Body of pancreas (tissue), 4 donors: ENCODE results near the gene SCN3A. TPM values are rescaled to one million over a fixed set of nuclear protein-coding genes. Genes with fewer than 3 reads are reported as not detected.

ENCODE experiments used
- ATAC-seq: fragments of 150-250 bp; one replicate; pipeline ENCODE4 v1.9.1; 2016
- DNase-seq, 4 donors: peaks; one replicate each; pipeline ENCODE4 v3.0.0-alpha.2; 2019
- H3K27ac ChIP-seq, 4 donors: fragments of 200-600 bp; sonication (generic); 1 replicate in 3 of 4; 2 replicates in 1 of 4; pipeline versions ENCODE4 v1.5.1 to v1.6.1; 2016 to 2019; ENCODE audit warnings: mild to moderate bottlenecking in 1 of 4, mixed read lengths in 1 of 4, moderate library complexity in 1 of 4
- H3K27me3 ChIP-seq, 2 donors: fragments of 200-600 bp; sonication (generic); one replicate each; pipeline ENCODE4 v1.6.0; 2016; ENCODE audit warnings: mild to moderate bottlenecking in 1 of 2
- H3K36me3 ChIP-seq, 2 donors: fragments of 200-600 bp; sonication (generic); replicated peaks in 1 of 2; 2 replicates each; pipeline ENCODE4 v1.5.1; 2016; ENCODE audit warnings: low read depth in 2 of 2; ENCODE audit not compliant: insufficient read depth in 1 of 2
- H3K4me1 ChIP-seq: fragments of 200-600 bp; sonication (generic); one replicate; pipeline ENCODE4 v1.6.0; 2016
- H3K4me3 ChIP-seq, 2 donors: fragments of 200-600 bp; sonication (generic); 1 replicate in 1 of 2; 2 replicates in 1 of 2; pipeline ENCODE4 v1.5.1; 2016 to 2019
- H3K9me3 ChIP-seq, 3 donors: fragments of 200-600 bp; sonication (generic); 1 replicate in 2 of 3; 2 replicates in 1 of 3; pipeline ENCODE4 v1.5.1; 2016
- POLR2A ChIP-seq, 3 donors: fragments of 450-650 bp; IDR thresholded peaks; one replicate each; pipeline ENCODE4 v1.6.1; 2016; ENCODE audit warnings: antibody characterized with exemption in 3 of 3, mild to moderate bottlenecking in 2 of 3
- WGBS, 2 donors: methylation state at CpG; one replicate each; pipeline ENCODE4 v1.1.5; 2017; 5-methylcytosine and 5-hydroxymethylcytosine counted together
- intact Hi-C: fragments of 100-400 bp; cut with DNase I; formaldehyde crosslinking; loops from one replicate; pipeline ENCODE4 v1.15.1; 2023
- total RNA-seq, 2 donors: library from RNA; depleted of rRNA; stranded (reverse); fragments of >200 nt; gene quantifications; one replicate each; pipeline ENCODE4 v1.1.0, GENCODE V29; 2016
- TF ChIP-seq, protein P1 (sequence below), 7 experiments: fragments of 450-650 bp in 4 of 7; fragments of 200-600 bp in 3 of 7; sonication (generic) in 3 of 7; IDR thresholded peaks; one replicate each; pipeline ENCODE4 v1.5.1; 2016 to 2019; ENCODE audit warnings: antibody characterized with exemption in 7 of 7

The SCN3A gene
- total RNA-seq, 2 donors from 2014 or later, result 0.33 to 0.52 TPM

DNA sequence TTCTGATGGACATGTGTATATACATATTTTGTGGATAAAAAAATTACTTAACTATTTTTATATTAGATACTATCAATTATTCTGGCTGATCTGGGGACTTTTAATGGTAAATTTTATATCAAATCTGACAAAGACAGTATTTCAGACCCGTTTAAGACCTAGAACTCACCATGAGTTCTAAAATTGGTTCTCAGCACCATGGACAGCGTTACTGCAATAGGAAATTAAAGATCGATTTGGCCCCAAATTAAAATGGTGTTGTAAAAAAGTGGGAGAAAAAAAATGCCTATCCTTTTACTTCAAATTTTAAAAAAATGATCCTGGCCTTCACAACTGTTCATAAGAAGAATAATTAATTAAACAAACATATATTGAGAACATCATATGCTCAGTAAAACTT lies 34.4 kb upstream of the SCN3A start:
- 5 to 14% methylated on average over 3 of the region's 3 CpGs for WGBS, 2 donors
- H3K27ac ChIP-seq, result no peak overlapping the region
- H3K9me3 ChIP-seq, result no peaks in the 10 kb centered on the region
- no peaks in the 10 kb centered on the region for H3K4me1 ChIP-seq
- ATAC-seq (no peak), DNase-seq (no peak)
- TF ChIP-seq POLR2A (IDR thresholded peaks at IDR 0.05), result no peak
- TF ChIP-seq, protein P1, sequence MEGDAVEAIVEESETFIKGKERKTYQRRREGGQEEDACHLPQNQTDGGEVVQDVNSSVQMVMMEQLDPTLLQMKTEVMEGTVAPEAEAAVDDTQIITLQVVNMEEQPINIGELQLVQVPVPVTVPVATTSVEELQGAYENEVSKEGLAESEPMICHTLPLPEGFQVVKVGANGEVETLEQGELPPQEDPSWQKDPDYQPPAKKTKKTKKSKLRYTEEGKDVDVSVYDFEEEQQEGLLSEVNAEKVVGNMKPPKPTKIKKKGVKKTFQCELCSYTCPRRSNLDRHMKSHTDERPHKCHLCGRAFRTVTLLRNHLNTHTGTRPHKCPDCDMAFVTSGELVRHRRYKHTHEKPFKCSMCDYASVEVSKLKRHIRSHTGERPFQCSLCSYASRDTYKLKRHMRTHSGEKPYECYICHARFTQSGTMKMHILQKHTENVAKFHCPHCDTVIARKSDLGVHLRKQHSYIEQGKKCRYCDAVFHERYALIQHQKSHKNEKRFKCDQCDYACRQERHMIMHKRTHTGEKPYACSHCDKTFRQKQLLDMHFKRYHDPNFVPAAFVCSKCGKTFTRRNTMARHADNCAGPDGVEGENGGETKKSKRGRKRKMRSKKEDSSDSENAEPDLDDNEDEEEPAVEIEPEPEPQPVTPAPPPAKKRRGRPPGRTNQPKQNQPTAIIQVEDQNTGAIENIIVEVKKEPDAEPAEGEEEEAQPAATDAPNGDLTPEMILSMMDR (IDR thresholded peaks at IDR 0.05), result no peak
- no peaks in the 10 kb centered on the region for H3K27me3 ChIP-seq
- no peaks in the 10 kb centered on the region for H3K36me3 ChIP-seq
- intact Hi-C loops, result no loop called here
- no peak overlapping the region for H3K4me3 ChIP-seq

DNA sequence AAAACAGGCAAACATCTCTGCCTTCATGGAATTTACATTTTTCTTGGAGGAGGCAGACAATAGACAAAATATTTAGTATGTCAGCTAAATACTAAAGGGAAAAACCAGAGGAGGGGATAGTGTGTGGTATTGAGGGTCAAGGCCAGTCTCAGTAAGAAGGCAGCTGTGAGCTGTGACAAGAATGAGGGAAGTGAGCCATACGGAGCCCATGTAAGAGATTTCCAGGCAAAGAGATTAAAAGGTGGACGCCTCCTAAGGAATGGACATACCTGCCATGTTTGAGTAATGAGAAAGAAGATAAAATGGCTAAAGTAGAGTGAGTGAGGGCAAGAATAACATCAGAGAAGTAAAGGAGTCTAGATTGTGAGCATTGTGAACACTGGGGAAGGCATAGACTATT lies 33.2 kb upstream of the SCN3A start:
- Histone ChIP-seq H3K4me1 (no peaks in the 10 kb centered on the region), H3K27ac (no peak overlapping the region), H3K36me3 (no peaks in the 10 kb centered on the region), H3K9me3 (no peaks in the 10 kb centered on the region), H3K4me3 (no peak overlapping the region), H3K27me3 (no peaks in the 10 kb centered on the region)
- intact Hi-C loops, result no loop called here
- TF ChIP-seq POLR2A (IDR thresholded peaks at IDR 0.05), result no peak
- TF ChIP-seq, protein P1 (IDR thresholded peaks at IDR 0.05), result no peak
- WGBS, 2 donors, result 19 to 37% methylated on average over 2 of the region's 2 CpGs
- DNase-seq (no peak), ATAC-seq (no peak)

DNA sequence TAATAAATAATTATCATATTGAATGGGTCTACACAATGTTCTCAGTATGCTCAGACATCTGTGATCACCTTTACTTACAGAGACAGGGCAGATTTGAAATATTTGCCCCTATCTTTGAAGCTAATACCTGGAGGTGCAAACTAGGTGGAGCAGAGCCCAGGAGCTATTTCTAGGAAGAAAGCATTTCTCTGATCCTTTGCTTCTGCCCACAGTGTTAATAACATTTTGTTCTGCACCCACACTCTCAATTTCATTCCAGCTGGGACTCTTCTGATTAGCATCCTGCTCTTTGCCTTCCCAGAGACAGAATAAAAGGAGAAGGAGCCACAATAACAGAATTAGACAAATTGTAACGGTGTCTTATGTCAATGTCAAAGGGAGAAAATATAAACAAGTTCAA lies 23.7 kb upstream of the SCN3A start:
- 68 to 71% methylated on average over 1 of the region's 1 CpG for WGBS, 2 donors
- ATAC-seq (no peak), DNase-seq (no peak)
- no peaks in the 10 kb centered on the region for H3K4me1 ChIP-seq
- H3K36me3 ChIP-seq, result no peaks in the 10 kb centered on the region
- no peaks in the 10 kb centered on the region for H3K27me3 ChIP-seq
- TF ChIP-seq, protein P1 (IDR thresholded peaks at IDR 0.05), result no peak
- H3K27ac ChIP-seq, result no peak overlapping the region
- intact Hi-C loops, result no loop called here
- no peaks in the 10 kb centered on the region for H3K9me3 ChIP-seq
- H3K4me3 ChIP-seq, result no peak overlapping the region

DNA sequence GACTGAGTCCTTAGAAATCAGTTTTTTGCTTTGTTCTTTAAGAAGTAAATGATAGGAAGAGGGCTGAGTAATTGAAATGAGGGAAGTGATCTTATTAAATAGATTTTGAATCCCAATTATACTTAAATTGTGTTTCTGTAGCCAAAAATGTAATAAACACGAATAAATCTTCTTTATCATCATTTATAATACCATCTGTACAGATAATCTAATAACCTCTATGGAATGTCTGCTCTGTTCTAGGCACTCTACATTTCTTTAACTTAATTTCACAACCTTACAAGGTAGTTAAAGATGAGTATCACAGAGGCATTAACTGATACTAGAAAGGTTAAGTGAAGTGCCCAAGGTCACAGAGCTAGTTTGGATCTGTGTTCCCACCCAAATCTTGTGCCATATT lies 21.1 kb upstream of the SCN3A start:
- TF ChIP-seq, protein P1 (IDR thresholded peaks at IDR 0.05), result no peak
- no peak for TF ChIP-seq POLR2A (IDR thresholded peaks at IDR 0.05)
- ATAC-seq (no peak), DNase-seq (no peak)
- intact Hi-C loops, result no loop called here
- 34 to 46% methylated on average over 1 of the region's 1 CpG for WGBS, 2 donors
- Histone ChIP-seq H3K4me3 (no peak overlapping the region), H3K27me3 (no peaks in the 10 kb centered on the region), H3K36me3 (no peaks in the 10 kb centered on the region), H3K9me3 (no peaks in the 10 kb centered on the region), H3K4me1 (no peaks in the 10 kb centered on the region), H3K27ac (no peak overlapping the region)

DNA sequence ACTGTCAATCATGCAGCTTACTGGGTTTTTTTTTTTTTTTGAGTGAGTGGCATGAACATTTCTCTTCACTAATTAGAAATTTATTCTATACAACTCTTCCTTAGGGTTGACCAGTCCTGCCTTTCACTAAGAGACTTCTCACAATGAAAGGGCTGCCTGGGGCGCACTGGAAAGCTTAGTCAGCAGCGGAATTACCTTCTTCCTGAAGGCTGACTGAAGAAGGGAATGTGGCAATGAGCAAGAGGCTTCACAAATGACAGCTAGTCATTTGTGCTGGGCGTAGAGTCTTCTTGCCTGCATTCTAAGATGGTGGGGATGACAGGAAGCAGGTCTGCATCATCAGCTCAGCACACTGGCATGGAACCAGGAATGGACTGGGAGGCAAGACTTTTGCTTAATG lies 15.6 kb upstream of the SCN3A start:
- 69 to 80% methylated on average over 3 of the region's 3 CpGs for WGBS, 2 donors
- DNase-seq (no peak), ATAC-seq (no peak)
- no peak overlapping the region for H3K27ac ChIP-seq
- H3K4me1 ChIP-seq, result no peaks in the 10 kb centered on the region
- intact Hi-C loops, result no loop called here
- no peaks in the 10 kb centered on the region for H3K36me3 ChIP-seq
- H3K27me3 ChIP-seq, result no peaks in the 10 kb centered on the region
- H3K9me3 ChIP-seq, result no peaks in the 10 kb centered on the region
- TF ChIP-seq, protein P1 (IDR thresholded peaks at IDR 0.05), result no peak
- TF ChIP-seq POLR2A (IDR thresholded peaks at IDR 0.05), result no peak
- H3K4me3 ChIP-seq, result no peak overlapping the region
